HG03103 (cell line): Measurements from ENCODE around the gene NAIF1.
"Not testable (repeated sequence)": the region's sequence is repeated elsewhere in the genome, so short reads cannot be mapped to it uniquely, and the experiment has no call there.

Experiments
- ATAC-seq: cut with Tn5 transposase; IDR thresholded peaks from one replicate; pipeline ENCODE4 v1.9.1; 2021; ENCODE audit warnings: low read depth; ENCODE audit not compliant: unreplicated experiment

The NAIF1 gene

GRCh38 chr9:128036522-128036921 is 30.6 kb downstream of the NAIF1 start:
- not testable (repeated sequence) for ATAC-seq

DNA sequence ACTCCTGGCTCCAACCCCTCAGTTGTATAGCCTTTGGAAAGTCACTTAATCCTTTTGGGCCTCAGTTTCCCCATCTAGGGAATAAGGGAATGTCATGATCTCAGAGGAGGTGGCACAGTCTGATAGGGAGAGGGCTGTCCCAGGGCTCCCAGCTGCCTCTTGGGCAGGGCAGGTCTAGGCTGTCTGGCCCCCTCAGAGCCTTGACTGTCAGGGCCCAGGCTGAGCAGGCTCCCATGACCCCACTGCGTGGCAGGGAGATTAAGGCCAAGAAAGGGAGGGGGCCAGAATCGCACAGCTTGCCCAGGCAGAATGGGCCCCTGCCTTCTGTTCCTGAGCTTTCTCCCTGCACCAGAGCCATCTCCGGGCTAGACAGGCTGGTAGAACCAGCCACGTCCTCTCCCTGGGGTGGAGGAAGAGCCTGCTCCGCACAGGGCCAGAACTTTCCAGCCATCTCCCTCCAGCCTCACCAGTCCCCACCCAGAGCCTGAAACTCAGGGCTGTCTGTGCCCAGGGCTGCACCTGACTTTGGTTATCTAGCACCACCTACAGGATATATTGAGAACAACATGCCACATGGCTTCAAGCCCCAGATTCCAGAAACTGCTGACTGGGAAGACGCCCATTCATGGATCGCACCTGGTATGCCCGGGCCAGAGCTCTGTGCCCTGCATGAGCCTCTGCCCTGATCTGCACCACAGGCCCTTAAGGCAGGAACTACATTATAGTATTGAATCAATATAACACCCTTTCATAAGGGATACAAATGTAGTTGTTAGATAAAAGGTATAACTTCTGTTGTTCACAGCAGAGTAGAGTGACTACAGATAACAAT is 32.1 kb downstream of the NAIF1 start:
- ATAC-seq, result peak; percentile 49

DNA sequence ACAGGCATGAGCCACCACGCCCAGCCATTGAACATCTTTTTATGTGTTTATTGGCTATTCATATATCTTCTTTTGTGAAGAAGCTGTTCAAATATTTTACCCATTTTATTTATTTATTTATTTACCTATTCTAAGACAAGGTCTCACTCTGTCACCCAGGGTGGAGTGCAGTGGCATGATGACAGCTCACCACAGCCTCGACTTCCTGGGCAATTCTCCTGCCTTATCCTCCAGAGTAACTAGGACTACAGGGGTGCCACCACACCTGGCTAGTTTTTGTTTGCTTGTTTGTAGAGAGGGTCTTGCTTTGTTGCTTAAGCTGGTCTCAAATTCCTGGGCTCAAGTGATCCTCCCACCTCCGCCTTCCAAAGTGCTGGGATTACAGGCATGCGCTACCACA is 33.5 kb downstream of the NAIF1 start:
- no peak for ATAC-seq

- no peak for ATAC-seq
Measured at GRCh38 chr9:128027705-128028104, 39.4 kb downstream of the NAIF1 start.

DNA sequence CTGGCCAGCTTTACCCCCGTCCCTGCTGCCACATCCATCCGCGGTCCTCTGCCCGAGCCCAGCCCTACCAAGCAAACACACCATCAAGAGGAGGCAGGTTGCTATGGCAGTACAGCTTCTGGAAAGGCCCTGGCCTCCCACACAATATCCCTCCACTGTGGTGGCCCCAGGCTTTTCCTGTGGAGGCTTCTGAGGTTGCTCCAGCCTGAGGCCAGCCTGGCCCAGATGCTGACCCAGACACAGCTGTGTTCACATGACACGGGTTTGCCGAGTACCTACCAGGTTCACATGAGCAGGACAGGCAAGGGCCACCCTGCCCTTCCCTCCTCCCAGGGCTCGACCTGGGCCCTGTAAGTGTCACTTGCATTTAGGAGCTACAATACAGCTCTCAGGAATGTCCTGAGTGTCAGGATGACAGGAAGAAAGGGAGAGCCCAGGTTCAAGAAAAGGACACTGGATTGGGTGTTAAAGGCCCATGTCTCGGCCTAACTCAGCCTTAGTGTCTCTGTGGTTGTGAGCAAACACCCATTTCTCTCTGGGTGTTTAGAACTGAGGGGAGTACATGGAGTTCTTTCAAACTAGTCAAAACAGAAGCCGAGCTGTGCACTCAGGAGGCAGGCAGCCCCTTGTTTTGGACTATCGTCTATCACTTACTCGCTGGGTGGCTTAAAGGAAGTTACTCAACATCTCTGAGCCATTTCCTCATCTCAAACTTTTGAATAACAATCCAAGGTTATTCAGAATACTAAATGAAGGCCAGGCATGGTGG is 40.2 kb downstream of the NAIF1 start:
- no peak for ATAC-seq

GRCh38 chr9:128026255-128026772 is 40.8 kb downstream of the NAIF1 start:
- peak; percentile 46 for ATAC-seq

- ATAC-seq, result no peak
Measured at GRCh38 chr9:128025736-128026135, 41.4 kb downstream of the NAIF1 start.

DNA sequence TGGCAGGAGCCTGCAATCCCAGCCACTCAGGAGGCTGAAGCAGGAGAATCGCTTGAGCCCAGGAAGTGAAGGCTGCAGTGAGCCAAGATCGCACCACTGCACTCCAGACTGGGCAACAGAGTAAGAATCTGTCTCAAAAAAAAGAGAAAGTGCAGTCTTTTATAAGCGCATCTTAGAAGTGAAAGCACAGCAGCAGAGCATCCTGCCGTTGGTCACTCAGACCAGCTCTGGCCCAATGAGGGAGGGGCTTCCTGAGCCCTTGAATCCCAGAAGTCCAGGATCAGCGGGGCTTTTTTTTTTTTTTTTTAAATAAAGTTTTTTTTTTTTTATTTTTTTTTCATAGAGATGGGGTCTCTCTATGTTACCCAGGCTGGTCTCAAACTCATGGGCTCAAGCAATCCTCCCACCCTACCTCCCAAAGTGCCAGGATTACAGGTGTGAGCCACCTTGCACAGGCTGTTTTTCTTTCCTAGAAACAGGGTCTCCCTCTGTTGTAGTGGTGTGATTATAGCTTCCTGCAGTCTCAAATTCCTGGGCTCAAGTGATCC is 42.3 kb downstream of the NAIF1 start:
- no peak for ATAC-seq

- ATAC-seq, result not testable (repeated sequence)
Measured at GRCh38 chr9:128023671-128024070, 43.4 kb downstream of the NAIF1 start.

- ATAC-seq, result no peak
Measured at GRCh38 chr9:128022886-128023285, 44.2 kb downstream of the NAIF1 start.

DNA sequence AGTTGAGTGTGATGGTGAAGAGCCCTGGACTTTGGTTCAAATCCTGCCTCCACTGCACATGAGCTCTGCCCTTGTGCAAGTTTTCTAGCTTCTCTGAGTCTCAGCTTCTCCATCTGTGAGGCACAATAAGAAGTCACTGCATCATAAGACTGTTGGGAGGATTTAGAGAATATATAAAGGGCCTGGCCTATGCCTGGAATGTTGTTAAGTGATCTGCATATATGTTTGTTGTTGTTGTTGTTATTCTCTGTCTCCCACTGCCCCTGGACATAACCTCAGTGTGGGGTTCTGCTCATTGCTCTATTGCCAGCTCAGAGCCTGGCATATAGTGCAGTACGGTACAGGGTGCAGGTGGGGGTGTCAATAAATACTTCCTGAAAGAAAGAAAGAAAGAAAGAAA is 46.0 kb downstream of the NAIF1 start:
- no peak for ATAC-seq

DNA sequence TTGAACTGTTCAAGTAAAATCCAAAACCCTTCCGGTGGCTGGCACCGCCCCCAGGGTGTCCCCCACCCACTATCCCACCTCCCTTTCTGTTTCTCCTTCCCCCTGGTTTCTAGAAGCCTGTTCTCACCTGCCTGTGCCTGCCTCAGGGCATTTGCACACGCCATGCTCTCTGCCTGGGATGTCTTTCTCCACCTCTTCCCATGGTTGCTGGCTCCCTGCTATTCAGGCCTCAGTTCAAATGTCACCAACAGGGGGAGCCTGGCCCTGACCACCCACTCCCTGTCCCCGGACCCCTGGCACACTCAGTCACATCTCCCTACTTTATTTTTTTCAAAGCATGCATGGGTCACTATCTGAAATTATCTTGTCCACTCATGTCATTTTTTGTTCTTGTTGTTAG is 46.4 kb downstream of the NAIF1 start:
- no peak for ATAC-seq

DNA sequence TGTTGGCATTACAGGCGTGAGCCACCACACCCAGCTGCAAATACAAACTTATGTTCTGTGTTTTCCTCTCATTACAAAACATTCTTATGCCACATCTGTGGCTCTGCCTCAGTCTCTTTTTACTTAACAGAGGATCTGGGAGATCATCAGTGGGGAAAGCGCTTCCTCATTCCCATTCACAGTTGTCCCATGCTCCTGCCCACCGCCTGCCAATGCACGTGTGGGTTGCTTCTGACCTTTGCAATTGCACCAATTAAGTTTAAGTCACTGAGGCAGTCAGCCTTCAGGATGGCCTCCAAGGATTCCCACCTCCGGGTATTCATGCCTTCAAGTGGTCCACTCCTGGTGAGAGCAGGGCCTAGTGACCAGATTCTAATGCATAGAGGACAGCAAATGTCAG is 51.4 kb downstream of the NAIF1 start:
- ATAC-seq, result no peak
